OCI-LY7 (cell line): ENCODE results near the gene TAMM41. TPM values are rescaled to one million over a fixed set of nuclear protein-coding genes. Genes with fewer than 3 reads are reported as not detected.
"Not testable (repeated sequence)": the region's sequence is repeated elsewhere in the genome, so short reads cannot be mapped to it uniquely, and the experiment has no call there.

Experiments
- BruUV-seq: library from RNA; stranded (reverse); fragments of 400-500 nt; replicated peaks from 2 replicates; lab custom pipeline; 2021; lab: Mats Ljungman, UMichigan
- CTCF ChIA-PET: fragments of 300-600 bp; sonication (Branson Sonifier 250); formaldehyde crosslinking; loops from one replicate; lab custom pipeline; 2022; ENCODE audit warnings: antibody characterized with exemption; ENCODE audit not compliant: unreplicated experiment; lab: Charles Lee
- POLR2A ChIA-PET: fragments of 300-600 bp; sonication (Branson Sonifier 250); formaldehyde crosslinking; loops from one replicate; lab custom pipeline; 2022; ENCODE audit warnings: antibody characterized with exemption; lab: Charles Lee
- DNase-seq: peaks from one replicate; pipeline ENCODE4 v3.0.0-alpha.2; 2015; ENCODE audit warnings: low spot score
- H2AFZ ChIP-seq: fragments of 200-600 bp; sonication (generic), shearing (Covaris generic); 2 replicates; pipeline ENCODE4 v1.6.1; 2014; ENCODE audit warnings: mild to moderate bottlenecking, antibody characterized with exemption, low read length, moderate library complexity
- H3K27ac ChIP-seq: fragments of 200-600 bp; sonication (generic); 2 replicates; pipeline ENCODE4 v1.5.1; 2014; ENCODE audit warnings: mixed run types, low read depth, mild to moderate bottlenecking, moderate library complexity, low read length, inconsistent platforms; ENCODE audit not compliant: poor library complexity, severe bottlenecking
- H3K36me3 ChIP-seq: fragments of 200-600 bp; sonication (generic); 2 replicates; pipeline ENCODE4 v1.6.1; 2014; ENCODE audit warnings: mild to moderate bottlenecking, antibody characterized with exemption, low read length, moderate library complexity, mixed read lengths; ENCODE audit not compliant: insufficient read depth
- H3K4me1 ChIP-seq: fragments of 200-600 bp; sonication (generic); 2 replicates; pipeline ENCODE4 v1.5.1; 2014; ENCODE audit warnings: mild to moderate bottlenecking, low read length; ENCODE audit not compliant: insufficient read depth, poor library complexity, severe bottlenecking
- H3K4me2 ChIP-seq: fragments of 200-600 bp; sonication (generic); 2 replicates; pipeline ENCODE4 v1.6.1; 2014; ENCODE audit warnings: mild to moderate bottlenecking, low read length
- H3K4me3 ChIP-seq: fragments of 200-600 bp; sonication (generic); 2 replicates; pipeline ENCODE4 v1.5.1; 2014; ENCODE audit warnings: mild to moderate bottlenecking, low read depth, low read length; ENCODE audit not compliant: poor library complexity, severe bottlenecking
- H3K79me2 ChIP-seq: fragments of 200-600 bp; sonication (generic); 2 replicates; pipeline ENCODE4 v1.6.1; 2016; ENCODE audit warnings: low read depth, mild to moderate bottlenecking, low read length, moderate library complexity, mixed read lengths; ENCODE audit not compliant: insufficient read depth
- H3K9me2 ChIP-seq: fragments of 200-600 bp; sonication (generic); 2 replicates; pipeline ENCODE4 v1.6.1; 2016; ENCODE audit warnings: mild to moderate bottlenecking, low read length, mixed read lengths; ENCODE audit not compliant: insufficient read depth
- H3K9me3 ChIP-seq: fragments of 200-600 bp; sonication (generic); 2 replicates; pipeline ENCODE4 v1.6.1; 2014; ENCODE audit warnings: mild to moderate bottlenecking, mixed run types, low read length, mixed read lengths
- H4K20me1 ChIP-seq: fragments of 200-600 bp; sonication (generic); 2 replicates; pipeline ENCODE4 v1.6.1; 2014; ENCODE audit warnings: mild to moderate bottlenecking, antibody characterized with exemption, low read length, moderate library complexity, mixed read lengths; ENCODE audit not compliant: insufficient read depth
- EZH2phosphoT487 ChIP-seq: fragments of 200-600 bp; sonication (generic); IDR thresholded peaks from 2 replicates; pipeline ENCODE4 v1.6.1; 2018; ENCODE audit warnings: low read depth, borderline replicate concordance, mild to moderate bottlenecking, mixed run types, antibody characterized with exemption, low read length, moderate library complexity, mixed read lengths
- intact Hi-C: fragments of 100-400 bp; cut with micrococcal nuclease; formaldehyde crosslinking; loops from one replicate; pipeline ENCODE4 v1.10.0; 2022; ENCODE audit not compliant: unreplicated experiment
- total RNA-seq, 2 experiments: library from RNA; depleted of rRNA in 1 of 2; stranded (reverse); fragments of >200 nt in 1 of 2; shearing (Covaris generic) in 1 of 2; gene quantifications; 2 replicates each; pipeline ENCODE4 v1.2.3, GENCODE V29; 2014 to 2022
- TF ChIP-seq, protein P1 (sequence below): fragments of 200-600 bp; sonication (generic); conservative IDR thresholded peaks from 2 replicates; pipeline ENCODE4 v1.5.1; 2014; ENCODE audit warnings: mild to moderate bottlenecking, antibody characterized with exemption, low read length, moderate library complexity, mixed read lengths

Gene TAMM41
- total RNA-seq, 2 experiments from 2014 or later: 14.6 to 47.9 TPM

DNA sequence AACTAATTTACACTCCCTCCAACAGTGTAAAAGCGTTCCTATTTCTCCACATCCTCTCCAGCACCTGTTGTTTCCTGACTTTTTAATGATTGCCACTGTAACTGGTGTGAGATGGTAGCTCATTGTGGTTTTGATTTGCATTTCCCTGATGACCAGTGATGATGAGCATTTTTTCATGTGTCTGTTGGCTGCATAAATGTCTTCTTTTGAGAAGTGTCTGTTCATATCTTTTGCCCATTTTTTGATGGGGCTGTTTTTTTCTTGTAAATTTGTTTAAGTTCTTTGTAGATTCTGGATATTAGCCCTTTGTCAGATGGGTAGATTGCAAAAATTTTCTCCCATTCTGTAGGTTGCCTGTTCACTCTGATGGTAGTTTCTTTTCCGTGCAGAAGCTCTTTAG, 15.9 kb upstream of the TAMM41 start:
- H3K9me2 ChIP-seq, intact Hi-C loops, BruUV-seq, DNase-seq, H3K27ac ChIP-seq, H4K20me1 ChIP-seq, H3K4me2 ChIP-seq, H3K79me2 ChIP-seq, H3K36me3 ChIP-seq, H3K4me3 ChIP-seq, POLR2A ChIA-PET, H2AFZ ChIP-seq, H3K9me3 ChIP-seq, CTCF ChIA-PET, H3K4me1 ChIP-seq: not testable (repeated sequence)

DNA sequence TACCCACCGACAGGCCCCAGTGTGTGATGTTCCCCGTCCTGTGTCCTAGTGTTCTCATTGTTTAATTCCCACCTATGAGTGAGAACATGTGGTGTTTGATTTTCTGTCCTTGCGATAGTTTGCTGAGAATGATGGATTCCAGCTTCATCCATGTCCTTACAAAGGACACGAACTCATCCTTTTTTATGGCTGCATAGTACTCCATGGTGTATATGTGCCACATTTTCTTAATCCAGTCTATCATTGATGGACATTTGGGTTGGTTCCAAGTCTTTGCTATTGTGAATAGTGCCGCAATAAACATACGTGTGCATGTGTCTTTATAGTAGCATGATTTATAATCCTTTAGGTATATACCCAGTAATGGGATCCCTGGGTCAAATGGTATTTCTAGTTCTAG, 15.5 kb upstream of the TAMM41 start:
- H3K4me2 ChIP-seq, H3K27ac ChIP-seq, intact Hi-C loops, H4K20me1 ChIP-seq, H3K4me3 ChIP-seq, H3K36me3 ChIP-seq, H3K9me2 ChIP-seq, CTCF ChIA-PET, H3K79me2 ChIP-seq, H2AFZ ChIP-seq, DNase-seq, POLR2A ChIA-PET, H3K4me1 ChIP-seq, H3K9me3 ChIP-seq, BruUV-seq: not testable (repeated sequence)

DNA sequence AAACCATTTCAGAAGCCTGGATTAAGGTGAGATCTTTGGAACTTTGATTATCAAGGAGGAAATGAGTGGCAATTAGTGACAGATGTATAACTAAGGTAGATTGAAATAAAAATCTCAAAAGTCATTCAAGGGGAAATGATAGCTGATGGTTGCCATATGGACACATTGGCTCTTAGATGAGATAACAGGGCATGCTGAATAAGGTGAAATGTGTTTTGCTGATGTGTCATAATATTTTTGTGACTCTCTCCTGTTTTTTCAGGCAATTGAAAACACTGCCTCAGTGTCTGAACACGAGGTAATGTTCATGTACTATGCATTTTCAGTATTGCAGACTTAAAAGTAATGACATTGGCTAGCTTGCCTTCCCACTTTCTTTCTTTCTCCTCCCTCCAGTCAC, 13.5 kb upstream of the TAMM41 start:
- intact Hi-C loops, H3K79me2 ChIP-seq, H2AFZ ChIP-seq, POLR2A ChIA-PET, H3K27ac ChIP-seq, H3K9me2 ChIP-seq, DNase-seq, H3K36me3 ChIP-seq, H3K9me3 ChIP-seq, H4K20me1 ChIP-seq, BruUV-seq, H3K4me3 ChIP-seq, CTCF ChIA-PET, H3K4me1 ChIP-seq, H3K4me2 ChIP-seq: not testable (repeated sequence)

DNA sequence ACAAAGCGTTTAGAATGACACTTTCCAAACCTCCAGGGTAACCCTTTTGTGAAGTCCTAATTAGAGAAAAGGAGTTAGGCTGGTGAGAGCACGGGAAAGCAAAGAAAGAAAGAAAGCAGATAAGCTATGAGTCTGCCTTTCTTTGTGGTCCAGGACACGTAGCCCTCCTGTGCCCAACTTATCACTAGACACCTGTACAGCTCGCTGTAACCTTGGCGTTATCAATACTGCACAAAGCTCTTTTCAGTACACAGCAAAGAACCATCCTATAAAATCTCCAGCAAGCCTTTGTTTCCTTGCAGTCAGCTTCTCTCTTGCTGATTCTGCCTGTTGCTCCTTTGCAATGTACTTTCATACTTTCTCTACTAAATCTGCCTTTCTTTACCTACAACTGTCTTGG, 6.8 kb upstream of the TAMM41 start:
- no peaks in the 10 kb centered on the region for H3K9me2 ChIP-seq
- BruUV-seq: no TSS peak
- no peak overlapping the region for H3K4me3 ChIP-seq
- H3K4me2 ChIP-seq: no peak overlapping the region
- H3K27ac ChIP-seq: no peak overlapping the region
- ChIA-PET POLR2A (no interaction called here), CTCF (no interaction called here)
- intact Hi-C loops: no loop called here
- H2AFZ ChIP-seq: no peak overlapping the region
- peaks cover 9% of the 10 kb centered on the region; the same call in 1 of the 2 replicates for H3K9me3 ChIP-seq
- no peak for DNase-seq
- H3K79me2 ChIP-seq: no peaks in the 10 kb centered on the region
- TF ChIP-seq, protein P1, sequence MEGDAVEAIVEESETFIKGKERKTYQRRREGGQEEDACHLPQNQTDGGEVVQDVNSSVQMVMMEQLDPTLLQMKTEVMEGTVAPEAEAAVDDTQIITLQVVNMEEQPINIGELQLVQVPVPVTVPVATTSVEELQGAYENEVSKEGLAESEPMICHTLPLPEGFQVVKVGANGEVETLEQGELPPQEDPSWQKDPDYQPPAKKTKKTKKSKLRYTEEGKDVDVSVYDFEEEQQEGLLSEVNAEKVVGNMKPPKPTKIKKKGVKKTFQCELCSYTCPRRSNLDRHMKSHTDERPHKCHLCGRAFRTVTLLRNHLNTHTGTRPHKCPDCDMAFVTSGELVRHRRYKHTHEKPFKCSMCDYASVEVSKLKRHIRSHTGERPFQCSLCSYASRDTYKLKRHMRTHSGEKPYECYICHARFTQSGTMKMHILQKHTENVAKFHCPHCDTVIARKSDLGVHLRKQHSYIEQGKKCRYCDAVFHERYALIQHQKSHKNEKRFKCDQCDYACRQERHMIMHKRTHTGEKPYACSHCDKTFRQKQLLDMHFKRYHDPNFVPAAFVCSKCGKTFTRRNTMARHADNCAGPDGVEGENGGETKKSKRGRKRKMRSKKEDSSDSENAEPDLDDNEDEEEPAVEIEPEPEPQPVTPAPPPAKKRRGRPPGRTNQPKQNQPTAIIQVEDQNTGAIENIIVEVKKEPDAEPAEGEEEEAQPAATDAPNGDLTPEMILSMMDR: no peak
- no peak for TF ChIP-seq EZH2phosphoT487
- no peaks in the 10 kb centered on the region for H4K20me1 ChIP-seq
- H3K36me3 ChIP-seq: no peaks in the 10 kb centered on the region
- no peaks in the 10 kb centered on the region for H3K4me1 ChIP-seq
